Mononuclear cell (primary cell): Measurements from ENCODE around the gene DPY19L1. TPM values are rescaled to one million over a fixed set of nuclear protein-coding genes. Genes with fewer than 3 reads are reported as not detected.
"Not testable (repeated sequence)": the region's sequence is repeated elsewhere in the genome, so short reads cannot be mapped to it uniquely, and the experiment has no call there.

Experiments
- H3K27me3 ChIP-seq: 2 replicates; pipeline ENCODE4 v1.6.0; 2011; ENCODE audit warnings: low read length, control low read depth; ENCODE audit not compliant: insufficient read depth
- H3K4me1 ChIP-seq: 2 replicates; pipeline ENCODE4 v1.5.1; 2011; ENCODE audit warnings: mild to moderate bottlenecking, low read length, control low read depth; ENCODE audit not compliant: insufficient read depth
- H3K4me3 ChIP-seq: 2 replicates; pipeline ENCODE4 v1.5.1; 2011; ENCODE audit warnings: mild to moderate bottlenecking, low read length, moderate library complexity
- H3K9me3 ChIP-seq: 2 replicates; pipeline ENCODE4 v1.5.1; 2011; ENCODE audit warnings: low read depth, mild to moderate bottlenecking, control low read depth, low read length
- total RNA-seq: library from RNA; depleted of rRNA; stranded (reverse); fragments of >200 nt; gene quantifications from one replicate; pipeline ENCODE4 v1.2.3, GENCODE V29; 2012

DPY19L1 gene
- total RNA-seq, 1 donor, result 9.9 TPM

GRCh38 chr7:34982371-34983019 lies 54.8 kb downstream of the DPY19L1 start:
- H3K9me3 ChIP-seq, result no peaks in the 10 kb centered on the region
- H3K4me3 ChIP-seq, result no peak overlapping the region
- no peaks in the 10 kb centered on the region for H3K4me1 ChIP-seq
- H3K27me3 ChIP-seq, result no peaks in the 10 kb centered on the region

GRCh38 chr7:34979124-34979523 lies 58.2 kb downstream of the DPY19L1 start:
- not testable (repeated sequence) for H3K4me3 ChIP-seq, H3K27me3 ChIP-seq, H3K4me1 ChIP-seq, H3K9me3 ChIP-seq

- Histone ChIP-seq H3K9me3 (no peaks in the 10 kb centered on the region), H3K27me3 (no peaks in the 10 kb centered on the region), H3K4me3 (no peak overlapping the region), H3K4me1 (no peaks in the 10 kb centered on the region)
Measured at GRCh38 chr7:34973400-34973760, 63.9 kb downstream of the DPY19L1 start.

- not testable (repeated sequence) for H3K4me3 ChIP-seq, H3K9me3 ChIP-seq, H3K4me1 ChIP-seq, H3K27me3 ChIP-seq
Measured at GRCh38 chr7:34972739-34973399, 64.4 kb downstream of the DPY19L1 start.

GRCh38 chr7:34967818-34968217 lies 69.5 kb downstream of the DPY19L1 start:
- H3K27me3 ChIP-seq, H3K9me3 ChIP-seq, H3K4me3 ChIP-seq, H3K4me1 ChIP-seq: not testable (repeated sequence)

- not testable (repeated sequence) for H3K27me3 ChIP-seq, H3K4me1 ChIP-seq, H3K4me3 ChIP-seq, H3K9me3 ChIP-seq
Measured at GRCh38 chr7:34966504-34966903, 70.8 kb downstream of the DPY19L1 start.

- H3K9me3 ChIP-seq, result no peaks in the 10 kb centered on the region
- H3K27me3 ChIP-seq, result no peaks in the 10 kb centered on the region
- H3K4me3 ChIP-seq, result no peak overlapping the region
- H3K4me1 ChIP-seq, result no peaks in the 10 kb centered on the region
Measured at GRCh38 chr7:34958021-34958420, 79.3 kb downstream of the DPY19L1 start.

- H3K4me1 ChIP-seq, result no peaks in the 10 kb centered on the region
- H3K27me3 ChIP-seq, result no peaks in the 10 kb centered on the region
- H3K4me3 ChIP-seq, result no peak overlapping the region
- H3K9me3 ChIP-seq, result no peaks in the 10 kb centered on the region
Measured at GRCh38 chr7:34952822-34953221, 84.5 kb downstream of the DPY19L1 start.

- Histone ChIP-seq H3K9me3 (no peaks in the 10 kb centered on the region), H3K27me3 (no peaks in the 10 kb centered on the region), H3K4me1 (no peaks in the 10 kb centered on the region), H3K4me3 (no peak overlapping the region)
Measured at GRCh38 chr7:34949361-34949760, 87.9 kb downstream of the DPY19L1 start.

GRCh38 chr7:34947427-34947826 lies 89.9 kb downstream of the DPY19L1 start:
- not testable (repeated sequence) for H3K4me3 ChIP-seq, H3K4me1 ChIP-seq, H3K27me3 ChIP-seq, H3K9me3 ChIP-seq

GRCh38 chr7:34946486-34946885 lies 90.8 kb downstream of the DPY19L1 start:
- H3K9me3 ChIP-seq, result no peaks in the 10 kb centered on the region
- H3K27me3 ChIP-seq, result no peaks in the 10 kb centered on the region
- H3K4me1 ChIP-seq, result no peaks in the 10 kb centered on the region

GRCh38 chr7:34945894-34946477 lies 91.3 kb downstream of the DPY19L1 start:
- not testable (repeated sequence) for H3K9me3 ChIP-seq, H3K27me3 ChIP-seq

More at GRCh38 chr7:34946486-34946885, 90.8 kb downstream of the DPY19L1 start:
- no peak overlapping the region for H3K4me3 ChIP-seq

GRCh38 chr7:34939175-34939574 lies 98.1 kb downstream of the DPY19L1 start:
- H3K27me3 ChIP-seq, result no peaks in the 10 kb centered on the region
- no peak overlapping the region for H3K4me3 ChIP-seq
- no peaks in the 10 kb centered on the region for H3K4me1 ChIP-seq

More at GRCh38 chr7:34945894-34946477, 91.3 kb downstream of the DPY19L1 start:
- H3K4me1 ChIP-seq, H3K4me3 ChIP-seq: not testable (repeated sequence)

GRCh38 chr7:34935735-34936165 lies 101.5 kb downstream of the DPY19L1 start:
- not testable (repeated sequence) for H3K27me3 ChIP-seq, H3K9me3 ChIP-seq, H3K4me3 ChIP-seq, H3K4me1 ChIP-seq

More at GRCh38 chr7:34939175-34939574, 98.1 kb downstream of the DPY19L1 start:
- no peaks in the 10 kb centered on the region for H3K9me3 ChIP-seq

- Histone ChIP-seq H3K4me3 (no peak overlapping the region), H3K4me1 (no peaks in the 10 kb centered on the region), H3K27me3 (no peaks in the 10 kb centered on the region), H3K9me3 (no peaks in the 10 kb centered on the region)
Measured at GRCh38 chr7:34931739-34932138, 105.5 kb downstream of the DPY19L1 start.

GRCh38 chr7:34929783-34930182 lies 107.5 kb downstream of the DPY19L1 start:
- H3K27me3 ChIP-seq, H3K4me1 ChIP-seq, H3K4me3 ChIP-seq, H3K9me3 ChIP-seq: not testable (repeated sequence)
